ENCODE results near the gene CREB5.

GRCh38 chr7:28528899-28529298 is 116.6 kb downstream of the CREB5 start:
- TF ChIP-seq POLR2AphosphoS5 (IDR thresholded peaks at IDR 0.05) = no peak
- no peak for TF ChIP-seq POLR2A (IDR thresholded peaks at IDR 0.05)
- no peak for TF ChIP-seq CTCF (IDR thresholded peaks at IDR 0.05)
- no peak for TF ChIP-seq EP300 (IDR thresholded peaks at IDR 0.05)
